Measurements from ENCODE around the gene TSR3. TPM values are rescaled to one million over a fixed set of nuclear protein-coding genes. Genes with fewer than 3 reads are reported as not detected.

Gene TSR3
- total RNA-seq, 1 experiment from 2014 or later: 58.8 TPM

DNA sequence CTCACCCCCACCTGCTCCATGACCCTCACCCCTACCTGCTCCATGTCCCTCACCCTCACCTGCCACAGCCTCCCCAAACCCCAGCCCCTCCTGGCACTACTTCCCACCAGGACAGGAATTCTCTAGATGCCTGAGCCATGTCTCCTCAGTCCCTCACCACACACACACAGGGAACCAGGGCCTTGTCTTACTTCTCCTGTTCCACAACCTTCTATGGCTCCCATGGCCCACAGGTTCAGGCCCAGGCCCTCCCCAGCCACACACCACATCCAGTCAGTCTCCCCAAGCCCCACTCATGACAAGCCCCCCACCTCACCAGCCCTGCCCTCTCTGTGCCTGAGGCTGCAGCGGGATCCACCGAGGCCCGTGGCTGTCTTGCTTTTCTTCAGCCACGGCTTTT, 45.3 kb downstream of the TSR3 start:
- no peak overlapping the region for H3K9ac ChIP-seq (ENCODE audit: extremely low read depth, insufficient read length, low read length)
- Mint-ChIP-seq H3K4me1 (peaks cover 19 to 37% of the 10 kb centered on the region in 2 experiments), H3K36me3 (ENCODE audit: insufficient read depth in 1 of 3, low read depth in 3 of 3) (peaks cover 6 to 12% (median 11%) of the 10 kb centered on the region in 3 experiments), H3K27ac (peak overlapping the region in 2 of 3 experiments; percentile 78 to 83; a peak in 2 of 7 replicates), H3K9me3 (peaks cover 4 to 6% of the 10 kb centered on the region in 2 experiments), H3K27me3 (ENCODE audit: low read depth) (peaks cover 7% of the 10 kb centered on the region; the same call in 1 of the 2 replicates), H3K4me3 (peak overlapping the region in 1 of 2 experiments; percentile 68; a peak in 1 of 5 replicates)
- TF ChIP-seq, protein P1, sequence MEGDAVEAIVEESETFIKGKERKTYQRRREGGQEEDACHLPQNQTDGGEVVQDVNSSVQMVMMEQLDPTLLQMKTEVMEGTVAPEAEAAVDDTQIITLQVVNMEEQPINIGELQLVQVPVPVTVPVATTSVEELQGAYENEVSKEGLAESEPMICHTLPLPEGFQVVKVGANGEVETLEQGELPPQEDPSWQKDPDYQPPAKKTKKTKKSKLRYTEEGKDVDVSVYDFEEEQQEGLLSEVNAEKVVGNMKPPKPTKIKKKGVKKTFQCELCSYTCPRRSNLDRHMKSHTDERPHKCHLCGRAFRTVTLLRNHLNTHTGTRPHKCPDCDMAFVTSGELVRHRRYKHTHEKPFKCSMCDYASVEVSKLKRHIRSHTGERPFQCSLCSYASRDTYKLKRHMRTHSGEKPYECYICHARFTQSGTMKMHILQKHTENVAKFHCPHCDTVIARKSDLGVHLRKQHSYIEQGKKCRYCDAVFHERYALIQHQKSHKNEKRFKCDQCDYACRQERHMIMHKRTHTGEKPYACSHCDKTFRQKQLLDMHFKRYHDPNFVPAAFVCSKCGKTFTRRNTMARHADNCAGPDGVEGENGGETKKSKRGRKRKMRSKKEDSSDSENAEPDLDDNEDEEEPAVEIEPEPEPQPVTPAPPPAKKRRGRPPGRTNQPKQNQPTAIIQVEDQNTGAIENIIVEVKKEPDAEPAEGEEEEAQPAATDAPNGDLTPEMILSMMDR (conservative IDR thresholded peaks at IDR 0.05): no peak
- no peak overlapping the region for H3K23ac ChIP-seq (ENCODE audit: insufficient read length, low read depth, low read length)
- peaks cover 4% of the 10 kb centered on the region for H3K79me1 ChIP-seq (ENCODE audit: insufficient read depth, low read depth, low read length, poor library complexity, severe bottlenecking)
- H3K14ac ChIP-seq (ENCODE audit: insufficient read depth, low read length): no peak overlapping the region
- WGBS (ENCODE audit: extremely low coverage, insufficient read length, low lambda C conversion rate): no CpG with 5 or more reads among the region's 4 CpGs
- no peak overlapping the region for H2BK20ac ChIP-seq (ENCODE audit: low read depth, low read length, poor library complexity, severe bottlenecking)
- no peak overlapping the region for H3K27ac ChIP-seq (ENCODE audit: insufficient read length, low read depth, low read length)
- no peak overlapping the region for H3K56ac ChIP-seq (ENCODE audit: insufficient read length, low read depth, low read length)
- H2BK12ac ChIP-seq (ENCODE audit: insufficient read length, low read depth, low read length): no peak overlapping the region
- no peak overlapping the region for H2AFZ ChIP-seq (ENCODE audit: low read length)
- no peak overlapping the region for H2BK120ac ChIP-seq (ENCODE audit: low read depth, low read length, poor library complexity, severe bottlenecking)
- no peak overlapping the region for H3T11ph ChIP-seq (ENCODE audit: low read length)
- no peaks in the 10 kb centered on the region; the same call in 1 of the 2 replicates for H3K4me1 ChIP-seq (ENCODE audit: insufficient read depth, low read length)
- no peak overlapping the region for H4K91ac ChIP-seq (ENCODE audit: insufficient read length, low read depth, low read length)
- no peak overlapping the region for H3K18ac ChIP-seq (ENCODE audit: insufficient read length, low read depth, low read length)
- H3K23me2 ChIP-seq (ENCODE audit: insufficient read length, low read depth, low read length, poor library complexity, severe bottlenecking): peaks cover 13% of the 10 kb centered on the region
- H2BK15ac ChIP-seq (ENCODE audit: low read depth, low read length): no peak overlapping the region
- H3K4me2 ChIP-seq (ENCODE audit: insufficient read depth, insufficient read length, low read length): no peak overlapping the region
- no peak for DNase-seq
- H3K27me3 ChIP-seq (ENCODE audit: insufficient read depth, low read length): no peaks in the 10 kb centered on the region
- no peaks in the 10 kb centered on the region for H3K9me3 ChIP-seq (ENCODE audit: control insufficient read depth, low read depth, low read length)
- H2AK5ac ChIP-seq (ENCODE audit: insufficient read length, low read length): no peak overlapping the region
- no peak overlapping the region for H3K4ac ChIP-seq (ENCODE audit: low read depth, low read length)
- peaks cover 3% of the 10 kb centered on the region for H4K20me1 ChIP-seq (ENCODE audit: control insufficient read depth, insufficient read depth, insufficient read length)
- H4K8ac ChIP-seq (replicated peaks; ENCODE audit: insufficient read length, low read depth, low read length): no peak overlapping the region
- no peak overlapping the region for H2BK5ac ChIP-seq (ENCODE audit: insufficient read length, low read length)
- peaks cover 15% of the 10 kb centered on the region for H3K79me2 ChIP-seq (ENCODE audit: insufficient read depth, low read length)
- no peak overlapping the region for H4K5ac ChIP-seq (ENCODE audit: insufficient read length, low read depth, low read length)
